GM23248 (cell line): ENCODE measurements around the gene ILK.

ENCODE experiments used
- EZH2 ChIP-seq: fragments of 200-600 bp; sonication (generic); IDR thresholded peaks from 2 replicates; pipeline ENCODE4 v1.6.1; 2018; ENCODE audit warnings: antibody characterized with exemption, mild to moderate bottlenecking; ENCODE audit not compliant: insufficient read depth, poor library complexity, severe bottlenecking
- EZH2phosphoT487 ChIP-seq: fragments of 200-600 bp; sonication (generic); IDR thresholded peaks from 2 replicates; pipeline ENCODE4 v1.6.1; 2018; ENCODE audit warnings: antibody characterized with exemption, moderate library complexity, mild to moderate bottlenecking, low read depth; ENCODE audit not compliant: insufficient read depth

DNA sequence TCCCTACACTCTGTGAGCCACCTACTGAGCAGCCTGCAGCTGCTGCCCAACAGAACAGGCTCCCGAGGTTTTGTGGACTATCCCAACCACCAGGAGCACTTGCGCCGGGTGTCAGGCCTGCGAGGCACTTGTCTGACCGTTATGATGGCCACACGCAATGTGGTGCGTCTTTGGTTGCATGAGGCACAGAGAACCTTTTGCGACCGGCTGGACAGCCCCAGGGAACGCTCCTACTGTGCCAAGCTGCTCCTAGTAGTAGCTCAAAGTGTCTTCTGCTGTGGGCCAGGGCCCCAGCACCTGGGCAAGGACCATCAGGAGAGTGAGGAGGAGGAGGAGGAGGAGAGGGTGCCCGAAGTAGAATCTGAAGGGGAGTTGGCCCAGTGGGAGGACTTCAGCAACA, 46.5 kb upstream of the ILK start:
- TF ChIP-seq EZH2 (no peak), EZH2phosphoT487 (no peak)
